GM18526 (cell line): Measurements from ENCODE around the gene ADAM12.

ENCODE experiments used
- POLR2A ChIP-seq: IDR thresholded peaks from 3 replicates; pipeline ENCODE4 v1.6.1; 2011; ENCODE audit not compliant: insufficient read length; ENCODE audit errors: extremely low read depth

The ADAM12 gene

DNA sequence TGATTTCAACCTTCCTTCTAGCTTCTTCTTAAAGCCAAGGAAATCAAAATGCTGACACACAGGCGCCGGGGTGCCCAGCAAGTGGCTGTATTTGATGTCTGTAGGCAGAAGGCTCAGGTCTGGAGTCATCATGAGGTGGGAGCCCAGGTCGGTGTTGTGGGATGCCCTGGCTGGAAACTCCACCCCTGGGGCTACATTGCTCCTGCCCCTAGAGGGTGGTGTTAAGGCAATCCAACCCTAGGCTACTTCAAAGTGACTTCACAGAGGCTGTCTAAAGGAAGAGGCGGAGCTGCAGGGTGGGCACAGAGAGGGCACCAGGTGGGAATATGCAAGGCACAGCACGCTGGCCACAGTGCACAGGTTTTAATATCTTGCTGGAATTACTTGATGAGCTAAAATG is 200.9 kb downstream of the ADAM12 start:
- no peak for TF ChIP-seq POLR2A

DNA sequence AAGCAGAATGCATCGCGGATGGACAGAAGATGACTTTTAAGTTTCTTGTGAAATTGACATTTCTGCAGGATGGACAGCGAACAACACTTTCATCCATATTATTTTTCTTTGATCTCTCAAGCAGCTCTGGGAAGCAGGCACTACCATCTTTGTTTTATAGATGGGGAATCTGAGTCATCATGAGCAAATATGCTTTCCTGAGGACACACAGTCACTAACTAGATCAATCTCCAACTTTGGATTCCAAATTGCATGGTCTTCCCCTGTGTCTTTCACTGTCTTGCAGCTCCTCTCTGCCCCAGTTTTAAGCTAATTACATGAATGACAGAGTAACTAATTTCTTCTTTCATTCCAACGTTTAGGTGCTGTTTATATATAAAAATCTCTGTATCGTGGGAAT is 201.5 kb downstream of the ADAM12 start:
- TF ChIP-seq POLR2A = no peak

GRCh38 chr10:126185676-126186447 is 202.4 kb downstream of the ADAM12 start:
- TF ChIP-seq POLR2A = no peak

GRCh38 chr10:126181626-126182025 is 206.7 kb downstream of the ADAM12 start:
- TF ChIP-seq POLR2A = no peak

DNA sequence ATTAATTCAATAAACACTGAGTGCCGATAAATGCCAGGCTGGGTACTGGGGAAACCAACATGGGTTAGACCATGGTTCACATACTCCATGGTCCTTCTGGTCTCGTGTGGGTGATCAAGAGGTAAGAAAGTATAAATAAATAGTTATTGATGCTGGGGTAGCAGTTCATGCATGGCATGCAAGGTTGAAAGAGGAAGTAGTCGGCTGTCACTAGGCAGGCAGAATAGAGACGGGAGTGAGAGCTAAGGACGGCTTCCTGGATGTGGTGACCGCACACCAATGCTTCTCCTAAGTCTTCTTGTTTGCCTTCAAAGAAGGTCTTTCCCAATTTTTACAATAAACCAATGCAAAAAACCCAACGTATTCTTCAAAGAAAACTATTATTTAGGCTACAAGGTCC is 208.6 kb downstream of the ADAM12 start:
- no peak for TF ChIP-seq POLR2A

DNA sequence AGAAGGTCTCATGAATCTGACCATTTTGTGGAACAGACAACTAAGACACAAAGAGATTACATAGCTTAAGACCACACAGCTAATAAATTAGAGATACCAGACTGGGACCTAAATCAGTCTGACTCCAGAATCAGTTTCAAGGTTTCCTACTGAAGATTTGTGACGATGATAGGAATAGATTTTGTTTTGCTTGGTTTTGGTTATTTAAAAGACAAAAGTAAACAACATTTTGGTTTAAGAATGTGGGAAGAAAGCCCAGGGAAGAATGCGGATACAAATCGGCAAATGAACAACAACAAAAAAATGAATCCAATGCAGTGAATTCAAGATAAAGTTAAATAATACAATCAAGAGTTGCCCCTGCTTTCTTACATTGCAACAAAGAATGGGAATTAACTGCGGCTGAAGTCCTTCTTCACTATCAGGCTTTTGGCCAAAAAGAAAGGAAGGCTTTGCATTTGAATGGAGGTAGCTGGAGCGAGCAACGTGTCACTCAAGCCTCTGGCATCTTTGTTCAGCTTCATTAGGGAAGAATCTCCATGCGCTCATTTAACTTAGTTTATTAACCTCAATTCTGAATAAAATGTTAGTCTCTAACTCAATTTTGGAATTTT is 210.8 kb downstream of the ADAM12 start:
- TF ChIP-seq POLR2A = no peak

GRCh38 chr10:126175641-126176262 is 212.5 kb downstream of the ADAM12 start:
- TF ChIP-seq POLR2A = no peak

DNA sequence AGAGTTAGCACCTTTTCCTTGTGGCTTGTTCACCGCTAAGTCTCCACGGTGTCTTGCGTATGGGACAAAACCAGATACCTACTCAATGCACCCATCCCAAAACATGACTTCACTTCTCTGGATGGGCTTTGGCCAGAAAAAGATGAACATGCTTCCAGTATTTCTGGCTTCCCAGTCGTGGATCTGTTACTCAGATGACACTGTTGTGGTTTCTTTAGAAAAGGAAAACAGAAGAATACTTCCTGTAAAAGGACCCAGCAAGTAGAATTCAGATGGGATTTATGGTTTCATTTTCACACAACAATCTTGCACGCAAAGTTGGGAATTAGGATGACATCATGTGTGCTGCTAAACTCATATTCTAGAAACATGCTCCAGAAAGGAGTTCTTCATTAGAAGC is 216.7 kb downstream of the ADAM12 start:
- TF ChIP-seq POLR2A = no peak

GRCh38 chr10:126170776-126171175 is 217.5 kb downstream of the ADAM12 start:
- no peak for TF ChIP-seq POLR2A

- TF ChIP-seq POLR2A = no peak
Measured at GRCh38 chr10:126170371-126170770, 217.9 kb downstream of the ADAM12 start.

GRCh38 chr10:126169899-126170298 is 218.4 kb downstream of the ADAM12 start:
- TF ChIP-seq POLR2A = no peak

- TF ChIP-seq POLR2A = no peak
Measured at GRCh38 chr10:126166797-126167196, 221.5 kb downstream of the ADAM12 start.

DNA sequence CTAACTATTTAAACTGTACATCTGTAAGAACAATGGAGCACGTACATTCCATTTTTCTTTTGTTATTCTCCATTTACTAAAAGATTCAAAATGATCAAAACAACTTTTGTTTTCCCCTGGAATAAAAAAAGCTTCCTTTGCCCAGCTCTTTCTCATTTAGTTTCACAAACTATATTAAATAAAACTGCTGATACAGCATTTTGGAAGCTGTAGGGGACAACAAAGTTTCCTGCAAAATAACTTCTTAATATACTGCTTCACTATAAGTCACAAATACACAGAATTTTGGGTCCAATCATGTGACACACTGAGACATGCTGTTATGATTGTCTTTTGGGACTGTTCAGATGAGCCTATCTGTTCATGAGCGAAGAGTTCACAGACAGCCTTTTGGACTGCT is 222.4 kb downstream of the ADAM12 start:
- TF ChIP-seq POLR2A = no peak

DNA sequence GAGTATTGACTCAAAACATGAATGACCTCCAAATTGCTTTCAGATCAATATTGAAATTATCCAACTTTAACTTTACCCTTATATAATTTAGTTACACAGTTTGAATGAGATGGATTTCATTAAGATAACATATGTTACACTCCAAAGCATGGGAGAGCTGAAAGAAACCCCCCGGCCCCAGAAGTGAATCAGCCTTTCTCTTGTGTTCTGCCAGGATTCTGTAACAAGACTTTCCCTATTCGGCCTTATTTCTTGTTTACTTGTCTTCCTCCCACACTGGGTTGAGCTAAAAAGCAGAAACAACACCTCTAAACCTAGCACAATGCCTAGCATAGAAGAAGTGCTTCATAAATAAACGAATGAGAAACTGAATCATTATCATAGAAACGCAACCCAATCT is 224.8 kb downstream of the ADAM12 start:
- TF ChIP-seq POLR2A = no peak

DNA sequence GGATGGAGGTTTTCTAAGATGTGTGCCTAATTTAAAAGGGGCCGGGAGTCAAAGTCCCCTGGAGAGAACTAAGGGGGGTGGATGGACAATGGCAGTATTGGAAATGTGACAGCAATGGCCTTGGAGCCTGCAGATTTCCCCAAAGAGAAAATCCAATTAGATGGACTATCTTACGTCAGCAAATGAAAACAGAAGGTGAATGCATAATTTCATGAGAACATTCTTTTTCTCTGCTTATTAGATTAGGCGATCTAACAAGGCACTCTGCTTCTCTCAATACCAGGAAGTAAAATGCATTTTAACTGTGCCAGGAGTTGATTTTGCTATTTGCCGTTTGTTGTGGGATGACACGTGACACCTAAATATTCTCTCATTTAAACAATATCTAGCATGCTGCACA is 226.6 kb downstream of the ADAM12 start:
- TF ChIP-seq POLR2A = no peak

DNA sequence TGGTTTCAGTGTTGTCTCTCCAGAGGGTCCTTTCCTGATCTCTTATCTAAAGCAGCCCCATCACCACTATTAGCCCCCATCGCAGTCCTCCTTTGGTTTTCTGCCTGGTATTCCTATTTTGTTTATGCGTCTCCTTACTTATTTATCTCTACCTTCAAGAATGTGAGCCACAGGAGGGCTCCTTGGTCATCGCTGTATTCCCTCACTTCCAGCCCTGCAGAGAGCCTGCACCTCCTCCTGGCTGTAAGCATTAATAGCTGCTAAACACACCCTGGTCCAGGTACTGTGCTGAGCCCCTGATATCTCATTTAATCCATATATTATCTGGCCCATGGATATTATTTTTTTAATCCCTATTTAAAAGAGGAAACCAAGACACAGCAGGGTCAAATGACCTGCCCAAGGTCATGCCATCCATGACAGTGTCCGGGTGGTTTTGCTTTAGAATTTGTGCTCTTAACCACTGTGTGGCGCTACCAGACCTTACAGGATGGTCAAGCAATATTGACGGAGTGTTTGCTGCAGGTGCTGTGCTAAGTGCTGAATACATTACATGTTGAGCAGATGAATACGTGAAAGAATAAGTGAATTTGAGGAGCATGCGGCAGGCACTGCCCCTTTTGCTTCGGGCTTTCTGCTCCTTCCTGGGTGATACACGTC is 227.2 kb downstream of the ADAM12 start:
- no peak for TF ChIP-seq POLR2A
